Fibroblast of skin of scalp (primary cell): Measurements from ENCODE around the gene LRCH4.

Source experiments
- DNase-seq: peaks from one replicate; pipeline ENCODE4 v3.0.0-alpha.2; 2013

The LRCH4 gene

DNA sequence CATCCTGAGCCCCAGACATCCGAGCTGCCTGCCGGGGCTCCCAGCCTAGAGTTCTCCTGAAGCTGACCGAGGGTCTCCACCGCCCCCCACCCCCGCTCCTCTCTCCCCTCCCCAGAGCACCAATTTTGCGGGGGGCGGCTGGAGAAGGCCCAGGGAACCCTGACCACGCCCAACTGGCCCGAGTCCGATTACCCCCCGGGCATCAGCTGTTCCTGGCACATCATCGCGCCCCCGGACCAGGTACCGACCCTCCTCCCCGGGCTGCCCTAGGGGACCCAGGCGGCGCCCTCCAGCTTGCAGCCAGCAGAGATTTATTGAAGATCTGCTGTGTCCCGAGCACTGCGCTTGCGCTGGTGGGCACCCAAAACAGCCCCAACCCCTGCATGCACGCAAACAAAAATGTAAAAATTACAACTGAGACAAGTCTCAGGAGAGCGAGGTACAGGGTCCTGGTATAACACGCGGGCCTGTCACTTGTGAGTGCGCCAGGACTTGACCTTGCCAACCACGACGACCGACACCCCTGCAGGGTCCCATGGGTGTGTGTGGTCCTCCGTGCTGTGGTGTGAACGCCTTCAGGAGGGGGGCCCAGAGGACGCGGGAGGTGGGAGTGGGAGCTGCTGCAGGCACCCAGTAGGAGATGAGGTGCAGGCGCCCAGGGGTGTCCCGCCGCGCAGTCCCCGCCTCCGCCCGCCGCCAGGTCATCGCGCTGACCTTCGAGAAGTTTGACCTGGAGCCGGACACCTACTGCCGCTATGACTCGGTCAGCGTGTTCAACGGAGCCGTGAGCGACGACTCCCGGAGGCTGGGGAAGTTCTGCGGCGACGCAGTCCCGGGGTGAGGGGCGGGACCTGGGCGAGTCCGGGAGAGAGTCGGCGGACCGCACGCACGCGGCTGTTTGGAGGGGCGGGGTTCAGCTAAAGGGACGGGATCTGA lies 19.3 kb upstream of the LRCH4 start:
- DNase-seq, result no peak

DNA sequence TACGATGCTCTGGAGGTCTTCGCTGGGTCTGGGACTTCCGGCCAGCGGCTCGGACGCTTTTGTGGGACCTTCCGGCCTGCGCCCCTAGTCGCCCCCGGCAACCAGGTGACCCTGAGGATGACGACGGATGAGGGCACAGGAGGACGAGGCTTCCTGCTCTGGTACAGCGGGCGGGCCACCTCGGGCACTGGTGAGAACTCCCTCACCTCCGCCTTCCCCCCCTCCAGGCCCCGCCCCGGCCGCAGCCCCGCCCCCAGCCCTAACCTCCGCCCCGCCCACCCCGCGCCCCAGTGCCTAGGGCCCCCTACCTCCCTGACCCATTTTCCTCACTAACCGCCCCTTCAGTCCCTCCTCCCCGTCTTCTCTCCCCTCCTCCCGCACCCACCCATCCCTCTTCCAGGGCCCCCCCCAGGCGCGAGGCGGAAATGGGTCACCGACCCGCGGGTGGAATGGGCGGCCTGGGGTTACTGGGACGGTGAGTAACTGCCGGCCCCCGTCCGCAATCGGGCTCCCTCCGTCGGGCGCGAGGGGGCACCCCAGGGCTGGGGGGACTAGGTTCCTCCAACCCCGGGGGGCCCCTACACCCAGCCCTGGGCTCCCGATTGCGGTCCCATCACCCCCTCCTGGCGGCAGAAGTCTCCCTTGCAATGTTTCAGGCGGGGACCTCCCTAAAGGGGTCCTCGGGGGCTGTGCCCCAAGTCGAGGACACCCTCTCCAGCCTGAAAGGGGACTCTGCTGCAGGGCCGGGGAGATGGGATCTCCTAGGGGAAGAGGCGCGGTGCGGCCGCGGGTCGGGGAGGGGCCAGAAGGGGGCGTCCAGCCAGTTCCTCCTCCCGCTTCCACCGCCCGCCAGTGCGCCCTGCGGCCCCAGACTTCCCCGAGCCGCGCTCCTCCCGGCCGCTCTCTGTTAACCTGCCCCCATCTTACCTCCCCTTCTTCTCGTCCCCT lies 18.4 kb upstream of the LRCH4 start:
- DNase-seq, result peak; percentile 87

DNA sequence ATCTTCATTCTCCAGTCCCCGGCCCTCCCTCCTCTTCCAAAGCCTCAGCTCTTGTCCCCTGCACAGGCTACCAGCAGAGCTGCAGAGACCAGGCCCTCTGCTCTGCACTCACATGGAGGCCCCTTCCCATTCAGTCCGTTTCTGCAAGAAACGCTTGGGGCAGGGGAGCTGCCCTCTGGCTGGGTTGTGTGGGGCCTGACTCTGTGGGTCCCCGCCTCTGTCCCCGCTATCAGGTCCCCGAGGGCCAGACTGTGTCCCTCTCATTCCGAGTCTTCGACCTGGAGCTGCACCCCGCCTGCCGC lies 17.7 kb upstream of the LRCH4 start:
- peak; percentile 52 for DNase-seq

DNA sequence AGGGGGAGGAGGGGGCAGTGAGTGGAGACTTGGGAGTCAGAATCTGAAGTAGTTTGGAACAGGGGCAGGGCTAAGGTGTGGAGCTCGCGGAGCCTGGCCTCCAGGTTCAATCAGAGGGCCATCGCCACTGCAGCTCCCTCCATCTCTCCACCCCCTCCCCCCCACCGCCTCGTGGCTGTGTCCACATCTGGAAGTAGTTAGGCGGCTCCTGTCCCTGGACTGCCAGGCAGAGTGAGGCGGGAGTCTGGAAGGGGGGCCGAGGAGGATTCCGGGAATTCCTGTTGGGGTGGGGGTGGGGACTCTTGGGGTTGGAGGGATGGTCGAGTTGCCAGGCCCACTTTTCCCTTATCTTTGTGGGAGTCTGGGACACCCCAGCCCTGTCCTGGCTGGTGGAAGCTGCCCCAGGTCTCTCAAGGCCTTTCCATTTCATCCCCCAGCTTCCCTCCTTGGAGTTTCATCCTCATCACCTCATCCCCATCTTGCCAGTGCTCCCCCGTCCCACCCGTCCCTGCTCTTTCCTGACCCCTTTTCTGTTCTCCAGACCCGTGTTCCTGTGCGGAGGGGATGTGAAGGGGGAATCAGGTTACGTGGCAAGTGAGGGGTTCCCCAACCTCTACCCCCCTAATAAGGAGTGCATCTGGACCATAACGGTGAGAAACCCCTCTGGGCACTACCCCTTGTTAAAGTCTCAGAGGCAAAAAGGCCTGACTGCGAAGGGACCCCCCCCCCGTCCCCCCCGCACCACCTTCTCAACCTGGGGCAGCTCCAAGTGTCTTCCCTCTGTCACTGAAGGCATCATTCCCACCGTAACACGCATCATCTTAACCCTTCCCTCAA lies 17.2 kb upstream of the LRCH4 start:
- peak; percentile 96 for DNase-seq

DNA sequence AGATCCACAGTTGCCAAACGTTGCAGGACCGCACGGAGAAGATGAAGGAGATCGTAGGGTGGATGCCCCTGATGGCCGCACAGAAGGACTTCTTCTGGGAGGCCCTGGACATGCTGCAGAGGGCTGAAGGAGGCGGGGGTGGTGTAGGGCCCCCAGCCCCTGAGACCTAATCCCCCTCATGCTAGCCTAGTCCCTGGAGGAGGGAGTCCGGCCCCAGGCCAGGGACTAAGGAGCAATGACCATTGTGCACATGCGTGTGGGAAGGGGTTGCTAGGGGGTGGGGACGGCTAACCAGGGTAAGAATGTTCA lies 14.8 kb upstream of the LRCH4 start:
- no peak for DNase-seq

DNA sequence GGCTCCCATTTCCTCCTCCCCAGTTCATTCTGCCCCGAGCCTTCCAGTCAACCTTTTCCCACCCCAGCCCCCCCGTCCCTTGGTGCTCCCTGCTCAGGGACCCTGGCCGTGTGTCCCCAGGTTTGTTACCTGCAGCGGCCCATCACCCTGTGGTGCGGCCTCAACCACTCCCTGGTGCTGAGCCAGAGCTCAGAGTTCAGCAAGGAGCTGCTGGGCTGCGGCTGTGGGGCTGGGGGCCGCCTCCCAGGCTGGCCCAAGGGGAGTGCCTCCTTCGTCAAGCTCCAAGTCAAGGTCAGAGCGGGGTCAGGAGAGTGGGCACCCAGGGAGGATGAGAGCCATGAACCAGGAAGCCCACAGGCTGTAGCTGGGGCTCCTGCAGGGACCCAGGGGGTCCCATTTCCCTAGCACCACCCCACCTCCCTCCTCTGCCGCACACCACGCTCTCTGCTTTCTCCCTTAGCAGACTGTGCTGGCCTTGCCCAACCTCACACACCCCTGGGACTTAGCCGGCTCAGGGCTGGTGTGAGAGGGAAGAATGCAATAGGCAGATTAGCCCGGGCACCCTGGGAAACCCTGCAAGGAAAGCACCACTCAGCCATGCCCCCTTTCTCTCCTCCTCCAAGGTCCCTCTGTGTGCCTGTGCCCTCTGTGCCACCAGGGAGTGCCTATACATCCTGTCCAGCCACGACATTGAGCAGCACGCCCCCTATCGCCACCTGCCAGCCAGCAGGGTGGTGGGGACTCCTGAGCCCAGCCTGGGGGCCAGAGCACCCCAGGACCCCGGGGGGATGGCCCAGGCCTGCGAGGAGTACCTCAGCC lies 14.2 kb upstream of the LRCH4 start:
- no peak for DNase-seq

DNA sequence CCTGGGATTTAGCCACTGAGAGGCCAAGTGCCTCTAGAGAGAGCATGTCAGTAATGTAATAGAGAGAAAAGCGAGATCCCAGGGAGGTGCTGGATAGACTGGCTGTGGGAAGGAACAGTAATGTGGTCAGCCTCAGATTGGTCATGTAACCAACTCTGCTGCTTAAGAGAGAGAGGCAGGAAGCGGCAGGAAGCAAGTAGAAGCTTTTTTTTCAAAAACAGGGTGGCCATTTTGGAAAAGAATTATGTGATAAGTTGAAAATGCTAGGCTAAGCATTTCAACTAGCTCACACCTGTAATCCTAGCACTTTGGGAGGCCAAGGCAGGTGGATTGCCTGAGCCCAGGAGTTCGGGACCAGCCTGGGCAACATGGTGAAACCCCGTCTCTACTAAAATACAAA lies 12.5 kb upstream of the LRCH4 start:
- DNase-seq, result no peak

DNA sequence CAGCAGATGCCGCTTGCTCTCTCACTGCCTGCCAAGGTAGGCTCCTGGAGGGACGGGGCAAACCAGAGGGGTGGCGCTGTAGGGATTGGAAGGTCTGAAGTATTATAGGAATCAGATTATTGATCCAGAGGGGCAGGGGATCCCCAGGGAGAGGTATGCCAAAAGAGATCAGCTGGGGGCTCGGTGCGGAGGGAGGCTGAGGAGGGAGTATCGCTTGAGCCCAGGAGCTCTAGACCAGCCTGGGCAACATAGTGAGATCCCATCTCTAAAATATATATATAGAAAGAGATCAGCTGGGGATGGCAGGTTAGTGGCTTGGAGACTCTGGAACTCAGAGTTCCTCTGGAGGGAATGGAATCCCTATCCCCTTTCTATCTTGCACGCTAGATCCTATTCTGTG lies 9.3 kb upstream of the LRCH4 start:
- no peak for DNase-seq

DNA sequence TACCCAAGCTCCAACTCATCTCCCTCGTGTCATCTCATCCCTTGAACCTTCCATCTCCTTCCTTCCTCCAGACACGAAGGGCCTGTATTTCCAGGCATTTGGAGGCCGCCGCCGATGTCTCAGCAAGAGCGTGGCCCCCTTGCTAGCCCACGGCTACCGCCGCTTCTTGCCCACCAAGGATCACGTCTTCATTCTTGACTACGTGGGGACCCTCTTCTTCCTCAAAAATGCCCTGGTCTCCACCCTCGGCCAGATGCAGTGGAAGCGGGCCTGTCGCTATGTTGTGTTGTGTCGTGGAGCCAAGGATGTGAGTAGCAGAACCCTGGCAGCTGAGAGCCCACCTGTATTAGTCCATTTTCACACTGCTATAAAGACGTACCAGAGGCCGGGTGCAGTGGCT lies 5.7 kb upstream of the LRCH4 start:
- DNase-seq, result no peak

DNA sequence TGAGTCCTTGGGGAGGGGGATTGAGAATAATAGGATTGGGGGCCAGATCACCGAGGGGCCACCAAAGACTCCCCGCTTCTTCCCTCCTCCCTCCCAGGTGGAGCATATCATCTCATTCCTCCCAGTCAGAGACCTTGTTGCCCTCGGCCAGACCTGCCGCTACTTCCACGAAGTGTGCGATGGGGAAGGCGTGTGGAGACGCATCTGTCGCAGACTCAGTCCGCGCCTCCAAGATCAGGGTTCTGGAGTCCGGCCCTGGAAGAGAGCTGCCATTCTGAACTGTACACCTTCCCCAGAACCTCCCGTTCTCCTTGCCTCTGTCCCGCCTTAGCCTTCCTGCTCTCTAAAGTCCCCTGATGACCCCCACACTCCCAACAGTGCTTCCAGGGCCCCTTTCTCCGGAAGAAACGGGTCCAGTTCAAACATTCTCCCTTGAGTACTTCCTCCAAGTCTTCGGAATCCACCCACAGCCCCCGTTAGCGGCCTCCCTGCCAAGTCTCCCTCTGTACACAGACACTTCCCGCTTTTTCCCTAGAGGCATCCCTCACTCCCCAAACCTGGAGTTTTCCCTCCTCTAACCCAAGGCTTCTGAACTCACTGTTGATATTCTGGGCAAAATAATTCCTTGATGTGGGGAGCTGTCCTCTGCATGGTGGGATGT lies 4.3 kb upstream of the LRCH4 start:
- DNase-seq, result peak; percentile 35

DNA sequence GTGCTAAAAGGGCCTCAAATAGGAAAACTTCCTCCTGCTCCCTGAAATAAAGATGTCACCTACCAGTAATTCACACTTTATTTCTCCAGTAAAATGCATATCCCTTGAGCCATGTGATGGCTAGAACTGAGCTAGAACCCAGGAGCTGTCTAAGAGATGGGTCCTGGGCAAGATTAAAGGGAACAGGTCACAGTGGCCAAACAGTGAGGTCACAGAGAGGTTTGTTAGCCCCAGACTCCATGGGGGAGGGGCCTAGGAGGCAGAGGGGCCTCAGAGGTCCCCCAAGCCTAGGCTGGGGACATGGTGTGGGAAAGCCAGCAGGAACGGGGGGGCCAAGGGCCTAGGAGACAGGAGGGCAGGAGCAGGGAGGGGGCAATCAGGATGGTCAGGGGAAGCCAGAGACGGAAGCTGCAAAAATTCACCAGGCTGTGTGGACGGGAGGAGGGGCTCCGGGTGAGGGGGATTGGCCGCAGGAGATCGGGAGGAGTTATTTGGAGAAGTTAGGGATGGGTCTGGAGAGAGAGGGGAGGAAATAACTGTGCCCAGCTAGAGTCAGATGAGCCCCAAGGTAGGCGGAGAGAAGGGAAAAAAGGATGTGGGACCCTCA lies 3.5 kb upstream of the LRCH4 start:
- DNase-seq, result no peak

DNA sequence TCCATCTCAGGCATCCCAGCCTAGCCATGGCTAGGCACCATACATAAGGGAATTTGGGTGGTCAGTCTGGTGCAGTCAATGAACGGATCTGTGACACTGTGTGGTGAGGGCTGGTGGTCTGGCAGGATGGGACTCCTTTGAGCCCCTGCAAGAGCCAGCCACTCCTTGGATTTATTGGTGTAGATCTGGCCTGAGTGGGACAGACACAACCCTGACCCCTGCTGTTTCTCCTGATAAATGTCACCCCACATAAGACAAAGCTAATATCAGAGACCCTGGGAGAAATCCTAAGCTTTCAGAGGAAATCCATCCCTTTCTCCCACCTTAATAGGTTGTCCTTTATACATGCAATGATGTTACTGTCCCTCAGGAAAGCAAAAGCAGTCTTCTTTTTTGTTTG lies 2.5 kb upstream of the LRCH4 start:
- peak; percentile 42 for DNase-seq

DNA sequence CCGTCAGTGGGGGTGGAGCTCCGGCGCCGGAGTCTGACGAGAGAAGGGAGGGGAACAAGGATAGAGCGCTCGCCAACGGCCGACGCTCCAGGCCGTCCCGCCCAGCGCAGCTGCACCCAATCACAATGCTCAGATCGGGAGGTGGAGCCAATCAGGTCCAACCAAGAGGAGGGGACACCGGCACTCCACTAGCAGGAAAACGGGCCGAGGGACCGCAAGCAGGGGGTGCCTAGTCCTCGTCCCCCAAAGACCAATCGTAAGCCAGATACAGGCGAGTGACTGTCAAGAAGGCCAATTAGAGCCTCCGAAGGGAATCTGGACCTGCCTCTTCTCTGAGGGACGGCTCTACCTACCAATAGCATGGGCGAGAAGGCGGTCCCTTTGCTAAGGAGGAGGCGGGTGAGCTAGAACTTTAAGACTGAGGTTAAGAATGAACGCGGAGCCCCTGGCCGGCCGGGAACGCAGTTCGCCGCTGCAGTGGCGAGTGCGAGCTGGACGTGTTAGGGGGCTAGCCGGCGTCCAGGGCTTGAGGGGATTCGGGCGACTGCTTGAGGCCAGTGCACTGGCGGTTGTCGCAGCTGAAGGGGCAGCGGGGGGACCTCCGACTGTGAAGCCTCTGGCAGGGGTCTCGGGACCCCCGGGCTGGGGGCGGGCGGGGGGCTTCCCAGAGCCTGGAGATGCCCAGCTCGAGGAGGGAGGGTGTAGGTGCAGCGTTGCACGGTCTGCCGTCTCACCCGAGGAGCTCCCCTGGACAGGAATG lies 517 bp upstream of the LRCH4 start, which contains the start of gene FBXO24:
TSS of gene FBXO24 (plus strand) at position 63 of the 760 bp plus-strand sequence. CDS start at position 361, 298 bp downstream.
- DNase-seq, result peak; percentile 100

DNA sequence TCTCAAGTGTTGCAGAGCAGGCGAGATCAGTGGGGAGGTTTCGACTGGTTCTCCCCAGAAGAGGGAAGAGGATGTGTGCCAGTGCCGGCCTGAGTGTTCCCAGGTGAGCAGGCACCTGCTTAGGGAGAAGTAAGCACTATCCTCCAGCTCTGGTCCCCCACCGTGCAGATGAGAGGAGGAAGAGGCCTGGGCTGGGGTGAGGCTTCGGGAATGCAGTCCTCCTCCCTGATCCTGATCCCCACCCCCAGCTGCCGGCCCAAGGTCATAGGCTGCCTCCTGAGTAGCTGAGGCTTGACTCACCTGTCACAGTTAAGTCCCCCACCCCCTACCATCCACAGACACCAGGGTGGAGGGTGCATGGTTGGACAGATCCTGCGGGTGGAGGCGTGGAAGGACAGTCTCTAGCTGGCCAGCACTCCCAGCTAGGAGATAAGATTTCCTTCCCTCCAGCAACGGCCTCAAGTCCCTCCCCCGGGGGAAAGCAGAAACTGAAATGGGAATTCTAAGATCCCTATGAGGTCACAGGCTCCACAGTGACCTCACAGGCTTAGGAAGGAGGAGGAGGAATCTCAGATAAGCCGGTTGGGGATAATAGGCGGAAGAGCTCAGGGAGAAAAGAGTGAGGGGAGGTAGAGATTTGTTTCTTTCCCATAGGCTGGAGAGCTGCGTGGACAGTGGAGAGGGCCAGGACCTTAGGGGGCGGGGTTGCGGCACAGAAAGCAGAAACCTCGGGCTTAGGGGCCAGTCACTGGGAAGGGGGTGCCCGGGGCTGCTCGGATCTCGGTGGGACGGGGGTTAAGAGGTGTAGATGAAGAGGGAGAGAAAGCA lies 1.0 kb downstream of the LRCH4 start:
- peak; percentile 61 for DNase-seq

DNA sequence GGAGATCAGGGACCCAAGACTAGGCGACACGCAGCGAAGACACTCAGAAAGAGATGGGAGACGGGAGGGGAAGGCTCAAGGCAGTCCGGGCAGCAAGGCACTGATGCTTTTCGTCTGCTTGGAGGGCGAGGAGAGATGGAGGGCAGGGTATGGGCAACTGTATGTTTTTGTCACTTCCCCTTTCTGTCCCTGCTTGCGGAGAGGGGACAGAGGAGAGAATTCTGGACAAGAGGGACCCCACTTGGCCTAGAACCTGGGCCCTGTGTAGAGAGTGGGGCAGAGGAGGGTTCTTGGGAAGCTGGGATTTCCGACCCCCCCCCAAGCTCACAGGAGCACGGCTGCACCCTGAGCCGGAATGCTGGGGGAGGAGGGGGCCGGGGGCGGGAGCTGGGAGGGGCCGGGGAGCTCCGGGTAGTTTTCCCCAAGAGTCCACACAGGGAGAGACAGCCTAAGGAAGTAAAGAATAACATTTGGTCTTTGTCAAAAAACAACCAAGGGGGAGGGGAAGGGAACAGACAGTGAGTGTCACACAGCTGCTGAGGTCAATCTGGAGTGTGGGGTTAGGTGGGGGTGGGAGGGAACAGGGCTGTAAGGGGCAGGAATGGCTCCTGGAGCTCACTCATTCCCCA lies 1.8 kb downstream of the LRCH4 start:
- DNase-seq, result no peak

DNA sequence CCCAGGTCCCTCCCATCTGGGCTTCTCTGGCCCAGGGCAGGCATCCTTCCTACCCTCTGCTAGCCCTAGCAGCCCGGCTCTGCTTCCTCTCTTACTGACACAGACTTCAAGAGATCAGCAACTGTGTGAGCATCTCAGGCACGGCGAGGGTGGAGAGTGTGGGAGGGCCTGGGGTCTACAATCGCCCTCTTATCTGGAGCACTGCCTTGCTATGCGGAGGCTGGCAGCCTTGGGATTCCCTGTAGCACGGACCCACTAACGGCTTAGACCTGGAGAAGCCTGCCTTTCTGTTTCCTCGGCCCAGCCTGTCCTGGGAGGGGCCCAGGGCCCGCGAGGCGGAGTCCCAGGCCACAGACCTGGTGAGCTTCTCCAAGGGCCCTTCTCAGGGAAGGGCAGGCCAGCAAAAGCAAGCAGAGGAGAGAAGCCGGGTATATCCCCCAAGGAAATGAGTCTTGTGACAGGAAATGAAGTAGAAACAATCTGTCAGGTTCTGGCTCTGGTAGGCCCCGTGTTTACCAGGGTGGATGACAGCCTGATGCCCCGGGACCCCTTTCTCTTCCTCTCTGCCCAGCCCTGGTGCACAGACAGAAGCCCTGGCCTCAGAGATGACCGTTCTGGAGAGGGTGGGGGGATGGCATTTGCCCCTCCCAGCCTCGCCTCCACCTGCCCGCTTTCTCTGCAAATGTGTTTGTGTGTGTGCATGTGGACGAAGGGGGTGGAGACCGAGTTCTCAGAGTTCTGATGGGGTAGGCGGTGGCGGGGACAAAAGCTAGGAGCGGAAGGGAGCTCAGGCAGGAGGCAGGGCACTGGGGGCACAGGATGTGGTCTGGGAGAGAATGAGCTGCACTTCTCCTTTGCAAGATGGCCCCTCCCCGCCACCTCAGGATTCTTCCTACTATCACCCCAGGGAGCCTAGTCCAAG lies 2.5 kb downstream of the LRCH4 start:
- DNase-seq, result peak; percentile 23

DNA sequence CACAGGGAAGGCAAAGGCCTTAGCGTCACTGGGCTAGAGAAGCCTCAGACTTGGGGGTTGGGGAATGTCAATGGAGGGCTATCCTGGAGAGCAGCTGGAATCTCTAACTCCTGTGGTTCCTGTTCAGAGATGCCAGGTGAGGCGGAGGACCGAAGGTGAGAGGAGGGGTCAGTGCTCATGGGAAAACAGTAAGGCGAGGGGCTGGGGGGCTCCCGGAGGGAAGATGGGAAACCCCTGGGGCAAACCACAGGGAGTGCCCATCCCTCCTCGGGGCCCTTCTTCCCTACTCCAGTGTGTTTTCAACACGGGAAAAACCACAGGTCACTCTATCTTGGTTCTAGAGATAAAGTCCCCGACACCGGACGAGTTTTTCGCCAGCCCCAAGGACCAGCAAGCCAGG lies 3.3 kb downstream of the LRCH4 start:
- DNase-seq, result no peak
